Motor neuron (in vitro differentiated cells): Measurements from ENCODE around the gene EVI5. TPM values are rescaled to one million over a fixed set of nuclear protein-coding genes. Genes with fewer than 3 reads are reported as not detected.
"Not testable (repeated sequence)": the region's sequence is repeated elsewhere in the genome, so short reads cannot be mapped to it uniquely, and the experiment has no call there.

Experiments used
- ATAC-seq, 8 experiments: fragments of 200-7000 bp; cut with Tn5 transposase; replicated peaks in 6 of 8; 2 replicates each; pipeline ENCODE4 v1.8.0; 2021; ENCODE audit warnings: mild to moderate bottlenecking in 8 of 8, moderate library complexity in 8 of 8
- H3K27ac ChIP-seq, 2 donors: fragments of 250-450 bp; sonication (Bioruptor Pico); 2 replicates each; pipeline ENCODE4 v1.9.0; 2021; ENCODE audit warnings: antibody characterized with exemption in 2 of 2, mild to moderate bottlenecking in 2 of 2, moderate library complexity in 1 of 2
- H3K4me1 ChIP-seq, 2 donors: fragments of 250-450 bp; sonication (Bioruptor Pico); replicated peaks in 1 of 2; 2 replicates each; pipeline ENCODE4 v1.6.1; 2021; ENCODE audit warnings: antibody characterized with exemption in 2 of 2, mild to moderate bottlenecking in 2 of 2, moderate library complexity in 1 of 2
- H3K4me3 ChIP-seq, 5 donors: fragments of 250-450 bp; sonication (Bioruptor Pico); 2 replicates each; pipeline ENCODE4 v1.9.0; 2021; ENCODE audit warnings: antibody characterized with exemption in 5 of 5, mild to moderate bottlenecking in 5 of 5, moderate library complexity in 4 of 5
- WGBS, 10 experiments: fragments of 450-650 bp; shearing (Covaris generic); methylation state at CpG; one replicate each; pipeline ENCODE4 v1.0.0; 2022; 5-methylcytosine and 5-hydroxymethylcytosine counted together
- in situ Hi-C, 9 experiments: fragments of 400-800 bp; cut with MboI; loops; one replicate each; pipeline ENCODE4 v1.15.0; 2021; ENCODE audit warnings: low sequenced_read_pairs in 9 of 9, low pct_unique_long_range_greater_than_20kb in 2 of 9; ENCODE audit not compliant: unreplicated experiment in 9 of 9
- total RNA-seq, 8 experiments: library from RNA; unstranded; fragments of 300-600 nt; gene quantifications; 2 replicates each; pipeline versions ENCODE4 v1.2.3 to v1.2.4, GENCODE V29; 2022

The EVI5 gene
- total RNA-seq, 8 experiments from 2014 or later, result 20.9 to 59.0 (median 30.2) TPM

- in situ Hi-C loops, result no loop called here
Observed at GRCh38 chr1:92695104-92695503, 89.8 kb downstream of the EVI5 start.

GRCh38 chr1:92691925-92692324 lies 93.0 kb downstream of the EVI5 start:
- Histone ChIP-seq H3K4me3 (no peak overlapping the region), H3K4me1 (no peaks in the 10 kb centered on the region), H3K27ac (no peak overlapping the region)
- in situ Hi-C loops, result no loop called here
- 67 to 100% (median 94%) methylated on average over 1 of the region's 1 CpG for WGBS, 10 experiments
- no peak for ATAC-seq

More at GRCh38 chr1:92695104-92695503, 89.8 kb downstream of the EVI5 start:
- no peaks in the 10 kb centered on the region for H3K4me1 ChIP-seq
- H3K27ac ChIP-seq, result no peak overlapping the region
- H3K4me3 ChIP-seq, result no peak overlapping the region
- no peak for ATAC-seq

GRCh38 chr1:92690212-92690906 lies 94.5 kb downstream of the EVI5 start:
- no peak for ATAC-seq
- no peak overlapping the region for H3K4me3 ChIP-seq
- in situ Hi-C loops, result no loop called here
- 65 to 100% (median 93%) methylated on average over 2 to 3 of the region's 3 CpGs; no CpG with 5 or more reads in 2 of the 10 experiments for WGBS, 10 experiments
- H3K27ac ChIP-seq, result no peak overlapping the region
- no peaks in the 10 kb centered on the region for H3K4me1 ChIP-seq

- WGBS, 10 experiments, result 74 to 100% (median 90%) methylated on average over 3 to 4 of the region's 4 CpGs; no CpG with 5 or more reads in 1 of the 10 experiments
- Histone ChIP-seq H3K27ac (no peak overlapping the region), H3K4me3 (no peak overlapping the region), H3K4me1 (no peaks in the 10 kb centered on the region)
- in situ Hi-C loops, result no loop called here
- peak in 2 of 8 experiments; percentile 26 to 44 for ATAC-seq
Observed at GRCh38 chr1:92679980-92680379, 104.9 kb downstream of the EVI5 start.

GRCh38 chr1:92663775-92664174 lies 121.1 kb downstream of the EVI5 start:
- no peak for ATAC-seq
- no peaks in the 10 kb centered on the region for H3K4me1 ChIP-seq
- H3K4me3 ChIP-seq, result no peak overlapping the region
- 93 to 100% (median 100%) methylated on average over 1 to 5 of the region's 5 CpGs; no CpG with 5 or more reads in 3 of the 10 experiments for WGBS, 10 experiments
- no peak overlapping the region for H3K27ac ChIP-seq
- in situ Hi-C loops, result no loop called here

- WGBS, 10 experiments, result 92 to 100% (median 99%) methylated on average over 1 to 3 of the region's 3 CpGs
- H3K4me3 ChIP-seq, result no peak overlapping the region
- H3K4me1 ChIP-seq, result no peaks in the 10 kb centered on the region
- H3K27ac ChIP-seq, result no peak overlapping the region
- in situ Hi-C loops, result no loop called here
- no peak for ATAC-seq
Observed at GRCh38 chr1:92662048-92662447, 122.9 kb downstream of the EVI5 start.

GRCh38 chr1:92657701-92658100 lies 127.2 kb downstream of the EVI5 start:
- no peak overlapping the region for H3K27ac ChIP-seq
- ATAC-seq, result no peak
- in situ Hi-C loops, result no loop called here
- no peak overlapping the region for H3K4me3 ChIP-seq
- H3K4me1 ChIP-seq, result no peaks in the 10 kb centered on the region
- WGBS, 10 experiments, result 75 to 100% (median 100%) methylated on average over 1 of the region's 1 CpG; no CpG with 5 or more reads in 3 of the 10 experiments

- ATAC-seq, result no peak
- H3K4me3 ChIP-seq, result no peak overlapping the region
- H3K4me1 ChIP-seq, result no peaks in the 10 kb centered on the region
- 81 to 100% (median 97%) methylated on average over 1 to 3 of the region's 3 CpGs for WGBS, 10 experiments
- in situ Hi-C loops, result no loop called here
- no peak overlapping the region for H3K27ac ChIP-seq
Observed at GRCh38 chr1:92655197-92655801, 129.6 kb downstream of the EVI5 start.

- no peak overlapping the region for H3K27ac ChIP-seq
- 92 to 100% (median 100%) methylated on average over 1 to 3 of the region's 4 CpGs; no CpG with 5 or more reads in 3 of the 10 experiments for WGBS, 10 experiments
- no peaks in the 10 kb centered on the region for H3K4me1 ChIP-seq
- in situ Hi-C loops, result no loop called here
- no peak overlapping the region for H3K4me3 ChIP-seq
- ATAC-seq, result peak in 1 of 8 experiments; percentile 36
Observed at GRCh38 chr1:92653605-92654381, 131.1 kb downstream of the EVI5 start.

GRCh38 chr1:92640686-92641085 lies 144.2 kb downstream of the EVI5 start:
- H3K27ac ChIP-seq, H3K4me1 ChIP-seq, H3K4me3 ChIP-seq, ATAC-seq, in situ Hi-C loops: not testable (repeated sequence)
- 79 to 100% (median 96%) methylated on average over 1 to 3 of the region's 3 CpGs; no CpG with 5 or more reads in 2 of the 10 experiments for WGBS, 10 experiments

- Histone ChIP-seq H3K4me1 (no peaks in the 10 kb centered on the region), H3K4me3 (no peak overlapping the region), H3K27ac (no peak overlapping the region)
- in situ Hi-C loops, result no loop called here
- no peak for ATAC-seq
Observed at GRCh38 chr1:92638498-92638897, 146.4 kb downstream of the EVI5 start.

GRCh38 chr1:92635203-92635602 lies 149.7 kb downstream of the EVI5 start:
- H3K27ac ChIP-seq, H3K4me1 ChIP-seq, H3K4me3 ChIP-seq, ATAC-seq, in situ Hi-C loops: not testable (repeated sequence)
- 79 to 97% (median 92%) methylated on average over 3 to 9 of the region's 16 CpGs; no CpG with 5 or more reads in 6 of the 10 experiments for WGBS, 10 experiments

GRCh38 chr1:92623187-92623778 lies 161.6 kb downstream of the EVI5 start:
- no peaks in the 10 kb centered on the region for H3K4me1 ChIP-seq
- WGBS, 10 experiments, result 0 to 100% (median 93%) methylated on average over 1 to 3 of the region's 3 CpGs; no CpG with 5 or more reads in 1 of the 10 experiments
- peak in 3 of 8 experiments; percentile 42 to 63 (median 45) for ATAC-seq
- H3K27ac ChIP-seq, result no peak overlapping the region
- in situ Hi-C loops, result loop anchor here in 3 of 9 experiments (25.0 kb wide), 1 partner anchor 311 kb away; no protein-coding TSS in a partner anchor
- no peak overlapping the region for H3K4me3 ChIP-seq
